GM19467 (cell line): ENCODE data around the gene HTT.
"Not testable (repeated sequence)": the region's sequence is repeated elsewhere in the genome, so short reads cannot be mapped to it uniquely, and the experiment has no call there.

Experiments used
- ATAC-seq: cut with Tn5 transposase; IDR thresholded peaks from one replicate; pipeline ENCODE4 v1.9.1; 2021; ENCODE audit warnings: mild to moderate bottlenecking, moderate library complexity; ENCODE audit not compliant: unreplicated experiment

The HTT gene

DNA sequence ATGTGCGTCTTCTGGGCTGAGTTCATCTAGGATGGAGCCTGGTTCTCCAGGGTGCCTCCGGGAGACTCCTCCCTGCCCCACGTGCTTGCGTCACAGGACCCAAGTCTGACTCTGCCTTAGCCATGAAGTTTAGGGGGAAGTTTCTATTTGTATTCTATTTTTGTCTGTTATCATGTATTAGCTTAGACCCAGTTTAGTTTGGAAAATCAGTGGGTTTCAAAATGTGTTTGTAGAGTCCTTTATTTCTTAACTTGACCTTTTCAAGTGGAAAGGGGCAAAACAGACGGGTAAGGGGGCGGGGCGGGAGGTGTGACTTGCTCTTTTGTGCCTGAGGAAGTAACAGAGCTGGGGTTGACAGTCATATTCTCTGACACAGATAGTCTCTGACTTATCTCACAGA, 86.0 kb downstream of the HTT start:
- ATAC-seq = no peak

DNA sequence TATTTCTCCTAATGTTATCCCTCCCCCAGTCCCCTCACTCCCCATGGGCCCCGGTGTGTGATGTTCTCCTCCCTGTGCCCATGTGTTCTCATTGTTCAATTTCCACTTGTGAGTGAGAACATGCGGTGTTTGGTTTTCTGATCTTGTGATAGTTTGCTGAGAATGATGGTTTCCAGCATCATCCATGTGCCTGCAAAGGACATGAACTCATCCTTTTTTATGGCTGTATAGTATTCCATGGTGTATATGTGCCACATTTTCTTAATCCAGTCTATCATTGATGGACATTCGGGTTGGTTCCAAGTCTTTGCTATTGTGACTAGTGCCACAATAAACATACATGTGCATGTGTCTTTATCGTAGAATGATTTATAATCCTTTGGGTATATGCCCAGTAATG, 86.6 kb downstream of the HTT start:
- ATAC-seq = not testable (repeated sequence)

GRCh38 chr4:3166434-3166833, 92.0 kb downstream of the HTT start:
- ATAC-seq = not testable (repeated sequence)

DNA sequence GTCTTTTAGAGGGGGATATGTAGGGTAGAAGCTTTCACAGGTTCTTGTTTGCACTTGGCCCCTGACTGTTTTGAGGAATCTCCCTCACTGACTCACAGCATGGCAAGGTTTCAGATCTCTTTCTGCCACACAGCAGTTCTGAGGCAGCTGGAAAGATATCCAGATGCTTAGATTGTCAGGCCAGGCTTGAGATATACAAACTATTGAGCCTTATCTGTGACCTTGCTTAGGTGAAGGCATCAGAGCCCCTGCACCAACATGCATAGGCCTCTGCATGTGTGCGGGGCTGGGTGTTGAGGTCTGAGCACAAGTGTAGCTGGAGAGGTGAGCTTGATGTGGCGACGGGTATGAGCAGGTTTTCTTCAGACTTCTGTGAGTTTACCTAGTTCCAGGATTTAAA, 93.5 kb downstream of the HTT start:
- no peak for ATAC-seq

DNA sequence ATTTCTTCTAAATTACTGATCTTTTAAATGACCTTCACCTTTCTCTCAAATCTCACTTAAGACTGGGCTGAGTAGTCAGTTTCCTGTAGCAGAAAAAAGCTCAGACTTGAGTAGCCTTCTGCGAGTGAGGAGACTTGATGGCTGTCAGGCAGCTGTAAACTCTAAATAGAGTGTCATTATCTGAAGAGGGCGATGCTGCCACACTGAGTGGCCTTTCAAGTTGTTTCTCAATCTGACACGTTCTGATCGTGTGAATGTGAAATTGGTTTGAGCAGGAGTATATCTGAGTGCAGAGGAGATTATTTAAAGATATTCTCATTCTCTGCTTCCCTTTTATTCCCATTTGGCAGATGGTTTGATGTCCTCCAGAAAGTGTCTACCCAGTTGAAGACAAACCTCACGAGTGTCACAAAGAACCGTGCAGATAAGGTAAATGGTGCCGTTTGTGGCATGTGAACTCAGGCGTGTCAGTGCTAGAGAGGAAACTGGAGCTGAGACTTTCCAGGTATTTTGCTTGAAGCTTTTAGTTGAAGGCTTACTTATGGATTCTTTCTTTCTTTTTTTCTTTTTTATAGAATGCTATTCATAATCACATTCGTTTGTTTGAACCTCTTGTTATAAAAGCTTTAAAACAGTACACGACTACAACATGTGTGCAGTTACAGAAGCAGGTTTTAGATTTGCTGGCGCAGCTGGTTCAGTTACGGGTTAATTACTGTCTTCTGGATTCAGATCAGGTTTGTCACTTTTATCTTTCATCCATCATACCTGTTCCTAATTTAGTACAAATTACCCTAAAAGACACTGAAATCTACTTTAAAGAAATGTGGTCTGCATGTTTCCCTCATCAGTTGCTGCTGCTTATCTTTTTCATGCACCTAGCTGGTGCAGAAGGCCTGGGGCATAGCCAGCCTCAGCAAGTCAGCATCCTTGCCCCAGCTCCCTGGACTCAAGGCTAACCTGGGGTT, 100.2 kb downstream of the HTT start:
- ATAC-seq = no peak

DNA sequence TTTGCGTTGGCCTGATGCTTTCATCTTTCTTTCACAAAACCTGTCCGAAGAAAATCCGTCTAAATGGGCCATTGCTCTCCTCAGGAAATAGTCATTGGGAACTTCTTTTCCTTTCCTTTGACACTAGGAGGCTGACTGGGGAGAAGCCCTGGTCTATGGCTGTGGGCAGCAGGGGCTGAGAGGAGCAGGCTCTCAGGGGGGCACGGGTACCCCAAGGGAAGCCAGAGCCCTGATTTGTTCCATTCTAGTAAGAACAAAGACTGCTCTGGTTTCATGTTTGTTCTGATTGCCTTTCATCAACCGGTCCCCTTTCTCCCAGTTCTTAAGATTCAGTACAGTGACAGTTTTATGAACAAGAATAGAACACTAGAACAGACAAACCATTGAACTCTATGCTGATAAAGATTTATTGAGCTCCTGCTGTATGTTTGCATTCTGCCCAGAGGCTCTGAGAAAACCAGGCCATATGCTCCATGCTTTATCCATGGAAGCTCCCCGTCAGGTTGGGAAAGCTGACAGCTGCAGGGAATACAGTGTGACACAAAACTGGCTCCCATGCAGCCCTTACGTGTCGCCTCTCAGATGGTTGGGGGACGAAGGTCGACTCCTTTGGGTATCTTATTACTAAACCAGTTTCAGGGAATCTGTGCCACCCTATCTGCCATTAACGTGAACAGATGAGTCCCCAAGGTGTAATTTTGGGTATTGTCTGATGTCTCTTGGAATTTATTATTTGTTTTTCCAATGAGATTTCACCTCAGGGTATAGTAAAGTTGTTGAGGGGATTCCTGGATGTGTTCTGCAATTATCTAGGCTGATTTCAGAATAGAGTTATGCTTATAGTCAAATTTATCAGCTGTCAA, 102.1 kb downstream of the HTT start:
- no peak for ATAC-seq

DNA sequence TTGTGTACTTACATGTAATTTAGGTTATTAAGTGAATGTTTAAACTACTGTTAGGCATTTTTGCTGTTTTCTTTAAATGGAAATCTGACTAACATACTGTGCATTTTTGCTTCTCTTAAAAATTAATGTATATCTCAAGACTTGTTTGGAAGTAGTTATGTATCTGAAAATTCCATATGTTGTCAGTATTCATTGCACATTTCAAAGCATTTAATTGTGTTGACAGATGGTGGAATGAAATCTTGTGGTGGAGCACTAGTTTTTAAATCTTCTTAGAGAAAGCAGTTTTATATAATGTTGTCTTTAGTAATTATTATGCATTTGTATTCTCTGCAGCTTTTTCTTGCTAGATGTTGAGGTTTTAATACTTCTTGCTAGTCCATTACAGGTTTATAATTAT, 102.9 kb downstream of the HTT start:
- no peak for ATAC-seq

- ATAC-seq = no peak
Measured at GRCh38 chr4:3177905-3178304, 103.4 kb downstream of the HTT start.

DNA sequence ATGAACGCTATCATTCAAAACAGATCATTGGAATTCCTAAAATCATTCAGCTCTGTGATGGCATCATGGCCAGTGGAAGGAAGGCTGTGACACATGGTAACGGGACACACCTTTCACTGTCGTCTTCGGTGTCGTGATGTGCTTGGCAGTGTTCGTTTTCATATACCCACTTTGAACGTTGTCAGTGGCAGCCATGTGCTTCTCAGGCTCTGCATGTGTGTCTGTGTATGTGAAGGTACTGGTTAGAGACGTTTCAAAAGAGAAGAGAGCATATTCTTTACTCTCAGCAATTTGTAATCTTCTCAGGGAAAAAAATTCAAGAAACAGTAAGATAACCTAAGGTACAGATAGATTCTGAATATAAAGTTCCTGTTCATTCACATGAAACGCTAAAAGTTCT, 103.9 kb downstream of the HTT start:
- ATAC-seq = no peak

DNA sequence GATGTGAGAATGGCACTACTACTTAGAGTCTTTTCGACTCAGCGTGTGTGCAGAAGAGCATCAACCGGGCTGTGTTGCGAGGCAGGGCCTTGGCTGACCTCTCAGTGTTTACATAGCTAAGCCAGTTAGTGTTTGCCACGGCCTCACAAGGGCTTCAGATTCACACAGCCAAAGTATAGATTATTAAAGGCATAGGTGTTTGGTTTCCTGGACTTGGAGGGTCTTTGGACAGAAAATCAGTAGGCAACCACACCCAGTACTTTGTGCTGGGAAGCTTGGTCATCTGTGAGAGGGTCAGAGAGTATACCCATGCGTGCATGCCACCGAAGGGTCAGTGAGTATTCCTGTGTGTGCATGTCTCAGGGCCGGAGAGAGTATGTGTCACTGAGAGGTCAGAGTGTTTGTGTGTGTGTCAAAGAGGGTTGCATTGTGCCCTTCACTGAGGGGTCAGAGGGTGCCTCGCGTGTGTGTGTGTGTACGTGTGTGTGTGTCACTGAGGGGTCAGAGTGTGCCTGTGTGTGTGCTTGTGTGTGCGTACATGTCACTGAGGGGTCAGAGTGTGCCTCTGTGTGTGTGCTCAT, 104.7 kb downstream of the HTT start:
- ATAC-seq = no peak

DNA sequence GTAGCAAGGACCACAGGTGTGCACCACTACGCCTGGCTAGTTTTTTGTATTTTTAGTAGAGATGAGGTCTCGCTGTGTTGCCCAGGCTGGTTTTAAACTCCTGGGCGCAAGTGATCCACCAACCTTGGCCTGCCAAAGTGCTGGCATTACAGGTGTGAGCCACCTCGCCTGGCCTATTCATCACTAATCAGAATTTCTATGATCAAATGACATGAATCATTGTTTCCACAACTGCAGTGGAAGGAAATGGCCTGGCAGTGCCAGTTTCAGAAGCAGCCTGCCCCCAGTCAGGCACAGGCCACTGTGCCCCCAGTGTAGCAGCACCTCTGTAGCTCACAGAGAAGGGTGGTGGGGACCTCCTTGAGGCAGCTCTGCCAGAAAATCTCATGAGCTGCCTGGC, 108.5 kb downstream of the HTT start:
- no peak for ATAC-seq

DNA sequence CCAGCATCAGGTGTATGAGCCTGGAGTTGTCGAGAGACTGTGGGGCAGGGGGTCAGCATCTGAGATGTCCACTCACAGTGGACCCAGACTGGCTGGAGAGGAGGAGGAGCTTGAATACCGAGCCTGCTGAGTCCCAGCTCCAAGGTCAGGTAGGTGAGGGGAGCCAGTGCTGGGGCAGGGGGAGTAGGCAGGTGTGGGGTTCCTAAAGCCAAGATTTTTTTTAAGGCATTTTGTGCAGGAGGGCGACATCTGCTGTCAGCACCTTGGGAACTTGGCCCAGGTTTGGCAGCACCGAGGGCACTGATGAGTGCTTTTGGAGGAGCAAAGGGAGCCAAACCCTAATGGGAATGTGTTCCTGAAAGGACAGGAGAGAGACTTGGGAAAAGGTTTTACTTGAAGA, 110.2 kb downstream of the HTT start:
- no peak for ATAC-seq

GRCh38 chr4:3186609-3187008, 112.1 kb downstream of the HTT start:
- ATAC-seq = no peak

DNA sequence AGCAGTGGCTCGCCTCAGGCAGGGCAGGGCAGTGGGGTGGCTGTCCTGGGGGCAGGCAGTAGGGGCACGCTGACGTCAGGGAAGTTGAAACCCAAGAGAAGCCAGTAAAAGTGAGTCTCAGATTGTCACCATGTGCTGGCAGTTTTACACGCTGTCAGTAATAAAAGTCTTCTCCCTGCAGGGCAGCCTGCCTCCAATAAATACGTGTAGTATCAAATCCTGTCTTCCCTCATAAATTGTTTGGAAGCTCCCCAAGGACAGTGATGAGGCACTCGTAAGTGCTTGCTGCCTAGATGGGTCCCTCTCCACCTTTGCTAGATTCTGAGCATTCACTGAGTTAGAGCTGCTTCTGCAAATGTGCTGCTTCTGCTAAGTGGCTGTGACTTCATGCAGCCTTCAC, 113.6 kb downstream of the HTT start:
- ATAC-seq = no peak

DNA sequence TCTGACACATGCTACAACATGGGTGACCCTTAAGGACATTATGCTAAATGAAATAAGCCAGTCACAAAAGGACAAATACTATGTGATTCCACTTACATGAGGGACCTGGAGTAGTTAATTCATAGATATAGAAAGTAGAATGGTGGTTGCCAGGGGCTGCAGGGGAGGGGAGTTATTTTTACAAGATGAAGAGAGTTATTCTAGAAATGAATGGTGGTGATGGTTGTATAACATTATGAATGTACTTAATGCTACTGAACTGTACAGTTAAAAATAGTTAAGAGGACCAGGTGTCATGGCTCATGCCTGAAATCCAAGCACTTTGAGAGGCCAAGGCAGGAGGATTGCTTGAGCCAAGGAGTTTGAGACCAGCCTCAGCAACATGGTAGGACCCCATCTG, 115.0 kb downstream of the HTT start:
- no peak for ATAC-seq

DNA sequence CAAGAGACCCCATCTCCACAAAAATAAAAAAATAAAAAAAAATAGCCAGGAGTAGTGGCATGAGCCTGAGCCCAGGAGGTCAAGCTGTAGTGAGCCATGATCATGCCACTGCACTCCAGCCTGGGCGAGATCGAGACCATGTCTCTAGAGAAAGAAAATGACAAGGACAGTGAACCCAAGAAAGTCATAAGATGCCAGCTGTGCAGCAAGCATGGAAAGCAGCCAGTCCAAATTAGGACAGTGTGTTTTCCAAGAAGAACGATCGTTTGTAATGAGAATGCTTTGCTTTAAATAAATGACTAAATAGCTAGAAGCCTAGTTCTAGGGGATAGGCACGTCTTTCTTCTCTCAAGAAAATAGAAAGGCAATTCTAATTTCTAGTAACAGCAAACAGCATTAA, 116.1 kb downstream of the HTT start:
- no peak for ATAC-seq

- ATAC-seq = no peak
Measured at GRCh38 chr4:3192188-3192587, 117.7 kb downstream of the HTT start.

- no peak for ATAC-seq
Measured at GRCh38 chr4:3192827-3193226, 118.3 kb downstream of the HTT start.

DNA sequence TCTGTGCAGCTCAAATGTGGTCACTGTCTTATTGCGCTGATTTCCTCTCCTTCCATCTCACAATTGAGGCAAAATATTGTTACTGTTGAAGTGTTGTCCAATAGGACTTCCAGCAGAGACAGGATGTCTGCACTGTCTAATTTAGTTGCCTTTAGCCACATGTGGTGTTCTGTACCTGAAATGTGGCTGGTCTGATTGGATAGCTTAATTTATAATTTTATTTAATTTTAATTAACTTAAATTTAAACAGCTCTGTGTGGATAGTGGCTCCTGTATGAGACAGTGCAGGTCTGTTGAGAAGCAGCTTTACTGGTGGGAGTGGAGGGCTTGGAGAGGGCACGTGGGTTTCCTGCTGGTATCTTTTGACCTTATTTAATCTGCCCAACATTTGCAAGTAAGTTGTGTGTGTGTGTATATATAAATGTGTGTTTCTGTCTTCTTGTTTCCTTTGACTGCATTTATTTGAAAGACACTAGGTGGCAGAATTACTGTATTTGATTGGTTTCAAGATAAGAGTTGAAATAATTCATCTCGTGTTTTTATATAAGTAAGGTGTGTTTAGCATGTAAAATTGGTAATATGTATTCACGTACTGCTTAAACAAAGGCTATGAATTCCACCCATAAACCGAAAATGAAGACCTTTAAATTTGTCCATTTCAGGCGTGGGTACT, 119.2 kb downstream of the HTT start:
- ATAC-seq = no peak

DNA sequence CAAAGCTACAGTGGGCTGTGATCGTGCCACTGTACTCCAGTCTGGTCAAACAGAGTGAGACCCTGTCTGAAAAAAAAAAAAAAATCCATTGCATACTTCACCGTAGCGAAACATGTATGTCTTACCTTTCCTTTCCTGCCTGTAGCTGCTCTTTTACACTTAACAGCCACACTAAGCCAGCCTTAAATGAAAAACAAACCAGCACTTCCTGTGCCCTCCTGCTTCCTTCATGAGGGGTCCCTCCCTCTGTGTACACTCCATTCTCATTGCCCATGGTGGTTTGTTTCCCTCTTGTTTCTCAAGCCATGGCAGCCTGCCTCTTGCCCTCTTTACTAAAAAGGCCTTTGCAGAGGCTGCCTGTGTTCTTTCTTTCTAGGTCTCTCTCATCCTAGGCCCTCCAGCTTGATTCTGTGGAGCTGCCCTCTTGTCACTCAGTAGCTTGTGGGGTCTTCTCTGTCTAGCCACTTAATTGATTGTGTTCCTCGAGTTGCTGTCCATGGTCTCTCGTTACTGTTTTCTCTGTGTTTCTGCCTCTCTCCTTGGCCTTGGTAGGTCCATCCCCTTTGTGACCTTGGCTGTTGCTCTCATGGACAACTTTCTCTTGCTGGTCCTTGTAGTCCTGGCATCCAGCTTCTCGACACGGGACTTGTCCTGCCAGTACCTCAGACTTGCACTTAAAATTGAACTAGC, 122.3 kb downstream of the HTT start:
- ATAC-seq = no peak
